GM19035 (cell line): ENCODE results near the gene SLC43A1.
"Not testable (repeated sequence)": the region's sequence is repeated elsewhere in the genome, so short reads cannot be mapped to it uniquely, and the experiment has no call there.

Experiments used
- ATAC-seq: cut with Tn5 transposase; IDR thresholded peaks from one replicate; pipeline ENCODE4 v1.9.1; 2021; ENCODE audit not compliant: unreplicated experiment

SLC43A1 gene

GRCh38 chr11:57515332-57516060 is at the start of gene SLC43A1:
SLC43A1 (minus strand) TSS chr11:57515702; CDS start chr11:57514111, 1,591 bp downstream.
- peak; percentile 54 for ATAC-seq

- ATAC-seq, result no peak
Observed at GRCh38 chr11:57562596-57562995, 47.1 kb upstream of the SLC43A1 start.

- no peak for ATAC-seq
Observed at GRCh38 chr11:57560146-57560545, 44.6 kb upstream of the SLC43A1 start.

- ATAC-seq, result no peak
Observed at GRCh38 chr11:57556041-57556440, 40.5 kb upstream of the SLC43A1 start.

GRCh38 chr11:57555393-57555792 is 39.9 kb upstream of the SLC43A1 start:
- no peak for ATAC-seq

GRCh38 chr11:57552479-57552878 is 37.0 kb upstream of the SLC43A1 start:
- ATAC-seq, result no peak

- no peak for ATAC-seq
Observed at GRCh38 chr11:57551941-57552340, 36.4 kb upstream of the SLC43A1 start.

- ATAC-seq, result no peak
Observed at GRCh38 chr11:57549983-57550382, 34.5 kb upstream of the SLC43A1 start.

GRCh38 chr11:57547854-57548377 is 32.4 kb upstream of the SLC43A1 start:
- ATAC-seq, result peak; percentile 85

GRCh38 chr11:57546869-57547475 is 31.5 kb upstream of the SLC43A1 start:
- peak; percentile 72 for ATAC-seq

- no peak for ATAC-seq
Observed at GRCh38 chr11:57546451-57546850, 30.9 kb upstream of the SLC43A1 start.

- ATAC-seq, result no peak
Observed at GRCh38 chr11:57545883-57546282, 30.4 kb upstream of the SLC43A1 start.

- ATAC-seq, result no peak
Observed at GRCh38 chr11:57544566-57544965, 29.1 kb upstream of the SLC43A1 start.

GRCh38 chr11:57543593-57543992 is 28.1 kb upstream of the SLC43A1 start:
- ATAC-seq, result no peak

GRCh38 chr11:57542582-57542981 is 27.1 kb upstream of the SLC43A1 start:
- ATAC-seq, result no peak

GRCh38 chr11:57541169-57541568 is 25.7 kb upstream of the SLC43A1 start:
- ATAC-seq, result no peak

- ATAC-seq, result no peak
Observed at GRCh38 chr11:57539342-57539741, 23.8 kb upstream of the SLC43A1 start.

- no peak for ATAC-seq
Observed at GRCh38 chr11:57536947-57537619, 21.6 kb upstream of the SLC43A1 start, which contains the start of gene SMTNL1. SMTNL1 (plus strand) TSS chr11:57537595; CDS start chr11:57542643, 5,048 bp downstream.

GRCh38 chr11:57534449-57534848 is 18.9 kb upstream of the SLC43A1 start:
- not testable (repeated sequence) for ATAC-seq

- peak; percentile 98 for ATAC-seq
Observed at GRCh38 chr11:57530596-57531507, 15.3 kb upstream of the SLC43A1 start, which contains the start of gene TIMM10. TIMM10 (minus strand) TSS chr11:57530754; CDS start chr11:57530189, 565 bp downstream.

- peak; percentile 7 for ATAC-seq
Observed at GRCh38 chr11:57530215-57530595, 14.7 kb upstream of the SLC43A1 start.
